Measurements from ENCODE around the gene IDS. TPM values are rescaled to one million over a fixed set of nuclear protein-coding genes. Genes with fewer than 3 reads are reported as not detected.

Gene IDS
- total and polyA plus RNA-seq, 2 of the 8 experiments (the other 6 are each of a cell fraction or from before 2014, with no cell fraction given), result 19.9 to 20.7 TPM

DNA sequence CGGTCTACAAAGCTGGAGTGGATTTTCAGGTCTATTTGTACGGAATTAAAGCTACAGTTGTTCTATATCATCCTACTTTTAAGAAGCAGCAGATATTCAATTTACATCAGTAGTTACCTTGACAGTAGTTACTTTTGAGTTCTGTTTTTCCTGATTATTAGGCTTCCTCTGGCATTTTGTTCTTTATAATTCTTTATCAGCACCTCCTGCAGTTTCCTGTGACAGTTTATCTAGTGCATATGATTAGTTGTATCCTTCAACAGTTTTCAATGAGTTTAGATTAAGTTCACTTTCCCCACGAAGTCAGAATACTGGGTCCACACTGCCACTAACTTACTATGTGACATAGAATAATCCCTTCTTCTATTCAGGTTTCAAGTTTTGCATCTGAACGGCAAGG lies 71.7 kb downstream of the IDS start (continued):
- no peak for TF ChIP-seq HDAC2 (IDR thresholded peaks at IDR 0.05; ENCODE audit: borderline replicate concordance in 1 of 2, low read depth in 2 of 2, low read length in 2 of 2)
- TF ChIP-seq TEAD4 (IDR thresholded peaks at IDR 0.05; ENCODE audit: low read depth, low read length), result no peak
- TF ChIP-seq EGR1 (IDR thresholded peaks at IDR 0.05; ENCODE audit: borderline replicate concordance, low read depth, low read length), result no peak
- no peak for TF ChIP-seq SIRT6 (IDR thresholded peaks at IDR 0.05; ENCODE audit: low read length)
- TF ChIP-seq RFX5 (IDR thresholded peaks at IDR 0.05; ENCODE audit: borderline replicate concordance, low read depth, low read length), result no peak
- no peak for TF ChIP-seq YY1 (IDR thresholded peaks at IDR 0.05; ENCODE audit: low read depth, low read length)
- no peak for TF ChIP-seq EP300 (IDR thresholded peaks at IDR 0.05; ENCODE audit: borderline replicate concordance in 1 of 2, low read depth in 2 of 2, low read length in 2 of 2)

Measured in H1 (cell line).